Medulla oblongata (tissue), 1 donor: ENCODE data around the gene RASGRP4.
"Not testable (repeated sequence)": the region's sequence is repeated elsewhere in the genome, so short reads cannot be mapped to it uniquely, and the experiment has no call there.

Experiments used
- DNase-seq: peaks from one replicate; pipeline ENCODE4 v3.0.0-alpha.2; 2015; ENCODE audit errors: extremely low spot score

The RASGRP4 gene

GRCh38 chr19:38417146-38417543 lies 8.9 kb downstream of the RASGRP4 start:
- no peak for DNase-seq

GRCh38 chr19:38413416-38413815 lies 12.6 kb downstream of the RASGRP4 start:
- DNase-seq: no peak

DNA sequence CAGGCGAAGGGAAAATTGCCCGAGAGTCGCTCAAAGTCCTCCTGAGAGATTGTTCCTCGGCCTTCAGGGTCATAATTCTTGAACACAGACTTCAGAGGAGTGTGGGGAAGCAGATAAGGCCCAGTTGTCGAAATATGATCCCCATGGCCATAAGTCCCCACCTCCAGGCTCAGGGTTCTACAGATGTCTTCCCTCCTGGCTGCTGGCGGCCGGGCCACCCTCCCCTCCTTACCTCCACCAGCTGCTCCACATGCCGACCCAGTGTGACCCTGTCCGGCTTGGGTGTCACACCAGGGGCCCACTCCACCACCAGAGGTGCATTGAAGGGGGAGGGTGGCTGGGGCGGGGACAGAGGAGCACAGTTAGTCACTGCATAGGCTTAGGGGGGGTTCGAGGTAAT lies 13.1 kb downstream of the RASGRP4 start:
- DNase-seq: no peak

DNA sequence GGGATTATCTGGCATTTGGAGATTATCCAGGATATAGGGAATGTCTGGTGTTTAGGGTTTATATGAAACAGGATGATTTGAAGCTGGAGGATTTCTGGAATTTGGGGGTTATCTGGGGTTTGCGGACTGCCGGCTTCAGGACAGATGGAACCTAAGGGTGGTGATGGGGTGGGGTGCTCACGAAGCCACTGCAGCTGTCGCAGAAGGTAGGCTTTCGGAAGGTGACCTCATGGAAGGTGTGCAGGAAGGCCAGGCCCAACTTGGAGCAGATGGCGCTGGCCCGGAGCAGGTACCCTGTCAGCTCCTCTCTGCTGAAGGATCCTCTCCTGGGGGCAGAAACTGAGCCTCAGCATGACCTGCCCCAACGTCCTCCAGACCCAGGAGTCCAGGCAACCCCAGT lies 13.5 kb downstream of the RASGRP4 start:
- DNase-seq: no peak

DNA sequence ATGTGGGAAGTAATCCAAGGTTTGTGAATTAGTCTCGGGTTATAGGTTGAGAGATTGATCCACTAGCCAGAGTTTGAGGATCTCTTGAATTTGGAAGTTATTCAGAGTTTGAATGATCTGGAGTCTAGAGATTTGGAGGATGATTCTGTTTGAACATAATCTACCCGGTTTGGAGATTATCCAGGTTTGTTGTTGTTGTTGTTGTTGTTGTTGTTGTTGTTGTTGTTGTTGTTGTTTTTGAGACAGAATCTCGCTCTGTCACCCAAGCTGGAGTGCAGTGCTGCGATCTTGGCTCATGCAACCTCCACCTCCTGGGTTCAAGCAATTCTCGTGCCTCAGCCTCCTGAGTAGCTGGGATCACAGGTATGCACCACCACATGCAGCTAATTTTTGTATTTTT lies 14.1 kb downstream of the RASGRP4 start:
- not testable (repeated sequence) for DNase-seq

DNA sequence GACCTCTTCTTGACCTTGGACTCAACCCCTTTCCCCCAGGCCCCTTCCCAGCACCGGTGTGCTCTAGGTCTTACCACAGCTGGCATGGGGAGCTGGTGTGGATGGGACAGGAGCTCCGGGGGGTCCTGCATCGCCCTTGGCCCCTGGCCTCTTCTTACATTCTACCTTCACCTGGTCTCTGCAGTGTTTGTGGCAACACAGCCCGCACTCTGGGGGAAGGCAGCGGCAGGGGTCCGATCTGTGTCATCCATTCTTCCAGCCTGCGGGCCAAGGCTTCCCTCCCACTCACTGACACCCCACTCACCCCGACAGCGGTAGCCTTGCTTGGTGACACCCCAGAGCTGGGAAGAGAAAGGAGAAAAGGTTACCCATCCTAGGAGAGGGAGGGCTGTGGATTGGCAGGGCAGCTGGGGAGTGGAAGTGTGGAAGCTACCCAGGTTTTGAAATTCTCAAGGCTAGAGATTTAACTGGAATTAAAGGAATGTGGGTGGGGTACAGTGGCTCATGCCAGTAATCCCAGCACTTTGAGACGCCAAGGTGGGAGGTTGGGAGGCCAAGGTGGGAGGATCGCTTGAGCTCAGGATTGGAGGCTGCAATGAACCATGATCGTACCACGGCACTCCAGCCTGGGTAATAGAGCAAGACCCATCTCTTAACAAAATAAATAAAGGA lies 14.8 kb downstream of the RASGRP4 start:
- DNase-seq: no peak

DNA sequence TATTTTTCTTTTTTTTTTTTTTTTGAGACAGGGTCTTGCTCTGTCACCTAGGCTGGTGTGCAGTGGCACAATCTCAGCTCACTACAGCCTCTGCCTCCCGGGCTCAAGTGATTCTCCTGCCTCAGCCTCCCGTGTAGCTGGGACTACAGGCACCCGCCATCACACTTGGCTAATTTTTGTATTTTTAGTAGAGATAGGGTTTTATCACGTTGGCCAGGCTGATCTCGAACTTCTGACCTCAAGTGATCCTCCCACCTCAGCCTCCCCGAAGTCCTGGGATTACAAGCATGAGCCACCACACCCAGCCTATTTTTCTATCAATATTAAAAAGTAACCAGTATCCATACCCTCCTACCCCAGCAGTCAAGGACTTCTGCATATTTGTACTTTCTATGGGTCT lies 15.6 kb downstream of the RASGRP4 start:
- DNase-seq: not testable (repeated sequence)

- DNase-seq: no peak
These were observed 16.3 kb downstream of the RASGRP4 start for GRCh38 chr19:38409631-38410133.

DNA sequence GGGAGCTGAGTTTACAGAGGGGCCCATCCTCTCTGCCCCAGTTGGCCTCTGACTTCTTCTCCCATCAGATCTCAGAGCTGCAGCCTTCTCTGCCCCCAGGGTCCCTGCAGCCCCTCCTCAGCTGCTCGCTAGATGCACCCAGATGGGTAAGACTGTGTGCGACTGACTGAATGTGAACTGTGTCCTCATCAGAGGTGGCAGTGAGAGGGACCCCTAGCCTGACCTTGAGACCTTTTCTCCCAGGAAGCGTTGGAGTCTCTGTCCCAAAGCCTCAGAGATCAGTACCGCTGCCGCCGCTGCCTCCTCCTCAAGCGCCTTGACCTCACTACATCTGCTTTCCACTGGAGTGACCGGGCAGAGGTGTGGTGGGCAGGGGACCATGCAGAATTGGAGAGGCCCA lies 20.7 kb downstream of the RASGRP4 start:
- no peak for DNase-seq

GRCh38 chr19:38404858-38405257 lies 21.2 kb downstream of the RASGRP4 start:
- no peak for DNase-seq

DNA sequence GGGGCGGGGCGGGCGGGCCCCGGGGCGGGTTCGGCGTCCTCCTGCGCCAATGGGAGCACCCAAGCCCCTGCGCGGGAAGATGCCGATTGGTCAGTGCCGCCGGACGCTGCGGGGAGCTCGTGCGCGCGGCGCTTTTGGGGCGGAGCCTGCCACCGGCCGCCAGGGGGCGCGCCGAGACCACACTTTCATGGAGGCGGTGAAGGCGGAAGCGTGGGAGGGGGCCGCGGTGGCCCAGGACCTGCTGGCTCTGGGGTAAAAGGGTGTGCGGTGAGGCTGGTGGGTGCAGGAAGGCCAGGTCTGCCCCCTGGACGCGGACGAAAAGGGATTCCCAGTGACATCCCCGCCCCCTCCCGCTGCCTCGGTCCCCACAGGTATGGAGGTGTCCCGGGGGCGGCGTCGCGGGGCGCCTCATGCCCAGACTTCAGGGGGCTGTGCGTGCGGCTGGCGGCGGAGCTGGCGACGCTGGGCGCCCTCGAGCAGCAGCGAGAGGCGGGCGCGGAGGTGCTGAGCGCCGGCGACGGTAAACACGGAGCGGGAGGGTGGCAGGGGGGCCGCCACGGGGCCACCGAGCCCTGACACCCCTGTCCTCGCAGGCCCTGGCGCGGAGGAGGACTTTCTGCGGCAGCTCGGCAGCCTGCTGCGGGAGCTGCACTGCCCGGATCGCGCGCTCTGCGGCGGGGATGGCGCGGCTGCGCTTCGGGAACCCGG lies 22.9 kb downstream of the RASGRP4 start, which contains the start of gene FAM98C:
FAM98C (plus strand) TSS at position 127 of the 708 bp plus-strand sequence; CDS start at position 188, 61 bp downstream.
- peak; percentile 98 for DNase-seq

GRCh38 chr19:38402623-38402966 lies 23.4 kb downstream of the RASGRP4 start:
- no peak for DNase-seq

DNA sequence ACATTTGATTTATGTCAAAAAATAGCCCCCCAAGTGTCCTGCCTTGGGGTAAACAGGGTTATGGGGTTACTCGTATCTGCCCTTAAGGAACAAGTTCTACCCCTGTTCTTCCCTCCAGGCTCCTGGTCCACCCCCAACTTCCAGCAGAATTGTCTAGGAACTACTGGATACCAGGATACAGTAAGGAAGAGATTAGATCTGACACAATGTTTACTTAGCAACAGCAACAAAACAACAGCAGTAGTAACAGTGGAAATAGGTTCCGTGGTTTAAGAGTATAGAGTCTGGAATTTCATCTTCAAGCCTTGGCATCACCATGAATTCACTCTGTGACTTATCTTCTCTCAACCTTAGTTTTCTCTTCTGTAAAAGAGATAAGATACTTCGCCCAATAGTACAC lies 24.9 kb downstream of the RASGRP4 start:
- no peak for DNase-seq

- DNase-seq: no peak
These were observed 25.7 kb downstream of the RASGRP4 start for GRCh38 chr19:38400361-38400760.

- DNase-seq: no peak
These were observed 26.5 kb downstream of the RASGRP4 start for GRCh38 chr19:38399537-38399936.

DNA sequence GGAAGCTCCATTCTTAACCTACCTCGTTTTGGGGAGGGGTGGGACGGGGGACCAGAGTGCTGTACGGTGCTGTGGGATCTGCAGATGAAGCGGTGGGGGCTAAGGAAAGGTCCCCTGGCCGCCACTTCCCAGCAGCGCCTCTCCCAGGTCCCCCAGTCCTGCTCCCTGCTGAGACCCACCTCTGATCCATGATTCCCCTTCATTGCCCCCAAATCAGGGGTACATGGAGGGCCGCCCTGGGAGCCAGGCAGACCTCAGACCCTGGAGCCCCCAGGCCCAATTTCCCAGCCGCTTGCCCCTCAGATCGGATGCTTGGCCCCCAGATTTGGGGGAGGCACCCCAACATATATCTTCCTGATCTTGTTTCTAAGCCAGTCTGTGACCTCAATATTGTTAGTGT lies 26.9 kb downstream of the RASGRP4 start:
- no peak for DNase-seq

DNA sequence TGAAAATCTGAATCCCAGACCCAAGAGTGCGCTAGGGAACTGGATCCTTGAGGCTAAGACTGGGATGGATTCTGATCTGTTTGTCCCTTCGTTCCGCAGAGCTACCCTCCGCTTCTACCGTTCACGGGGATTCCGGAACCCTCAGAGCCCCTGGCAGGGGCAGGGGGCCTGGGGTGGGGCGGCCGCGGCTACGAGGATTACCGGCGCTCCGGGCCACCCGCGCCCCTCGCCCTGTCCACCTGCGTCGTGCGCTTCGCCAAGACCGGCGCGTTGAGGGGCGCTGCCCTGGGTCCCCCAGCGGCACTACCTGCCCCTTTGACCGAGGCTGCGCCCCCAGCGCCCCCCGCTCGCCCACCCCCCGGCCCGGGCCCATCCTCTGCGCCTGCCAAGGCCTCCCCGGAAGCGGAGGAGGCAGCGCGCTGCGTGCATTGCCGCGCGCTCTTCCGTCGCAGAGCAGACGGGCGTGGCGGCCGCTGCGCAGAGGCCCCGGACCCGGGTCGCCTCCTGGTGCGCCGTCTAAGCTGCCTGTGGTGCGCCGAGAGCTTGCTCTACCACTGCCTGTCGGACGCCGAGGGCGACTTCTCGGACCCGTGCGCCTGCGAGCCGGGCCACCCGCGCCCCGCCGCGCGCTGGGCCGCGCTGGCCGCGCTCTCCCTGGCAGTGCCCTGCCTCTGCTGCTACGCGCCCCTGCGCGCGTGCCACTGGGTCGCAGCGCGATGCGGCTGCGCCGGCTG lies 30.5 kb downstream of the RASGRP4 start:
- DNase-seq: no peak

DNA sequence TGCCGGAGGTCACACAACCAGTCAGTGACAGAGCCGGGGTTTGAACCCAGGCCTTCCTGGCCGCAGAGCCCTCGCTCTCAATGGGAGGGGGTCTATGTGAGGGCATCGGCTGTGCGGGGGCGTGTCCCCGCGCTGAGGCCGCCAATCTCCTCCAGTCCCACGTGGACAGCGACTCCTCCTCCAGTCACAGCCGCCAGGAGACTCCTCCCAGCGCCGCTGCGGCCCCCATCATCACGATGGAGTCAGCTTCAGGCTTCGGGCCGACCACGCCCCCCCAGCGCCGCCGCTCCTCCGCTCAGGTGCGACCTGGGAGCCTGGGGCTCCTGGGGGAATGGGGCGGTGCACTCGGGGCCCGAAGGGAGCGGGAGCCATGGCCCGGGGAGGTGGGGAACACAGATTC lies 31.5 kb downstream of the RASGRP4 start:
- DNase-seq: no peak

- DNase-seq: no peak
These were observed 33.2 kb downstream of the RASGRP4 start for GRCh38 chr19:38392707-38393308.

DNA sequence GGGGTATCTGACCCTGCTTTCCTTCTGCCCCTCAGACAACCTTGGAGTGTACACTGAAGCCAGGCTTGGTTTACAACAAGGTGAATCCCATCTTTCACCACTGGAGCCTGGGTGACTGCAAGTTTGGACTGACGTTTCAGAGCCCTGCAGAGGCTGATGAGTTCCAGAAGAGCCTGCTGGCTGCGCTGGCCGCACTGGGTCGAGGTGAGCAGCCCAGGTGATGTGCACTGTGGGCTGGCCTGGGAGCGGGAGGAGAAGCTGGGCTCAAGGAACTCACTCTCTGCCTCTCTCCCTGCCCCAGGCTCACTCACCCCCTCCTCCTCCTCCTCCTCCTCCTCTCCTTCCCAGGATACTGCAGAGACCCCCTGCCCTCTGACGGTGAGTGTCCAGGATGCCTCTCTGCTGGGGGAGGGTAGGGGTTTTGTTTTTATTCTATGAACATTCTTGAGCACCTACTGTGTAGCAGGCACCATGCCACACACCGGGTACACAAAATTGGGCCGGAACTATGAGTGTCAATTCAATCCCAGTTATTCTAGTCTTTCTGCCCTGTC lies 34.0 kb downstream of the RASGRP4 start:
- no peak for DNase-seq

DNA sequence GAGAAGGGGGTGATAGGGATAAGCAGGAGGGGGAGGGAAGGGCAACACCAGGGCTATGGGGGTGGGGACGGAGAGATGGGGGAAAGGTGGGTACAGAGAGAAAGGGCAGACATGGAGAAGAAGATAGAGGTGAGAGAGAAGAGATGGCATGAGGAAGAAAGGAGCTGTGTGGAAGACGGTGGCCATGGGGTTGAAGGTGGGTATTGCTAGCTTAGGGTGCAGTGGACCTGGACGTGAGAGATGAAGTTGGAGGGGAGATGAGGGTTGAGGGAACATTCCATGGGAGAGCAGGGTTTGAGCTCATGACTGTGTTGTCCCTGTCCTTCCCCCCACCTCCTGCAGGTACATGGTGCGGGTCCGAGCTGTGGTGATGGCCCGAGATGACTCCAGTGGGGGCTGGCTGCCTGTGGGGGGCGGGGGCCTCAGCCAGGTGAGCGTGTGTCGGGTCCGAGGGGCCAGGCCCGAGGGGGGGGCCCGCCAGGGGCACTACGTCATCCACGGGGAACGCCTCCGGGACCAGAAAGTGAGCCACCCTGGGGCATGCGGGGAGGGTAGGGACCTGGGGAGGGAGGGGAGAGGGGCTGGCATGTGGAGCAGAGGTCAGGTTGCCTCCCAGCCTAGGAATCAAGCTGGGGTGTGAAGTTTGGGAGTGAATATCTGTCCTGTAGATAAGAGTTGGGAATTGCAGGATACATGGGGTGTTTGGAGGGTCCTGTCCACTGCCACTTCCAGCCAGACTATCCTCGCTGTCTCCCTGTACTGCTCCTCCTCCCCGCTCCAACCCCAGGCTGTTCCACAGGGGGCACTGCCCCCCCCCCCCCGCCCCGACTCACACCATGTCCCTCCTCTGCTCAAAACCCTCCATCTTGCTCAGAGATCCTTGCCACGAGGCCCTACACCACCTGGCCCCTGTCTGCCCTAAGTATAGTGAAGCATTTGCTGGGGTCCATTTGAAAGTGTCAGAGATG lies 35.8 kb downstream of the RASGRP4 start:
- no peak for DNase-seq
